Stimulated activated CD4-positive, alpha-beta T cell treated with anti-CD3 and anti-CD28 coated beads, TNF-alpha, amount 100 ng/mL, for 4 hours (primary cell): ENCODE results near the gene ATP13A3.

Experiments
- DNase-seq, 3 experiments: peaks; one replicate each; pipeline ENCODE4 v3.0.0-alpha.2; 2020; ENCODE audit warnings: low read depth in 3 of 3

Gene ATP13A3

DNA sequence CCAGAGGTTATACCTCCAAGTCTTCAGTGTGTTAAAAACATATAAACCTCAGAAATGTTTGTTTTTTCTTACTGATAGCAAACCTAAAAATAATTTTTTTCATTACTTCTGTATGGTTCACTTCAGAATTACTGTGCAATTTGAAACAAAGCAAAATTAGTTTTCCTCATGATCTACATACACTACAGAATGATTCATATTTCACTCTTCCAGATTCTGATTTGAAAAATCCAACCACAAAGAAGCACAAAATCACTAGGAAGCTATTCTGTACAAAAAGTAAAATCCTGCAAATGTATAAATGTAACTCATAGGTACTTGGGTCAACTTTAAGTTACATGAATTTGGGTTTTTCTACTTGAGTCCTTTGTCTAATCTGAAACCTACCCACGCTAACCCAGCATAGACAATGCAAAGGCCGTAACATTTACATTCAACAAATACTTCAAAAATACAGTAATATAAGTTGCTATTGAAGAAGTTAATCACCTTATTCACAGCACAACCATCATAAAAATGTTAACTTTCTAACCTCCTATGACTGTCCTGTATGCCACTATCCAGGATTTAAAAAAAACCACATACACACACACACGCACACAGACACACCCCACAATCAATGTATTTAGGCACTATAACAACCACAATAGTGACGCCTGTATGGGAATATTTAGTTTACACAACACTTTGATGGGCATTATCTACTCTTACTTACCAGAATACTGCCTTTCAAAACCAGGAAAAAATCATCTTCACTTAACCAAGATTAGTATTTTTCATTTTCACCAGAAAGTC, 11.5 kb downstream of the ATP13A3 start:
- DNase-seq, result no peak

DNA sequence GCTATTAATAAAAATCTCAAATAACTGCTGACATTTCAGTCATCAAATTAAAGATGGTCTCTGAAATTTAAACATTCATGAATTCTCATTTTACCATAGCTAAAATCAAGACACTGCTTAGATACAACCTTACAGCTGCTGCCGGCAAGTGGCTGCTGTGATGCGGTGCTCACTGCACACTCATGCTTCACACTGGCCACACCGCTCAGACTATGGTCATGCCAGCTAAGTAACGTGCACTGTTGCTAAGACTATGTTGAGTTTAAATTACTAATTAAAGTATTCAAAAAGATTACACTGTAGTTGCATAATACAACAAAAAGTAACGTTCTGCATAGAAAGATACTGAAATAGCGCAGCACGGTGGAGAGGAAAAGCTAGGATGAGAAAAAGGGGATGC, 12.1 kb downstream of the ATP13A3 start:
- DNase-seq, result no peak

- DNase-seq, result no peak
Measured at GRCh38 chr3:194472290-194472920, 14.4 kb downstream of the ATP13A3 start.

GRCh38 chr3:194471863-194472262, 14.9 kb downstream of the ATP13A3 start:
- no peak for DNase-seq

DNA sequence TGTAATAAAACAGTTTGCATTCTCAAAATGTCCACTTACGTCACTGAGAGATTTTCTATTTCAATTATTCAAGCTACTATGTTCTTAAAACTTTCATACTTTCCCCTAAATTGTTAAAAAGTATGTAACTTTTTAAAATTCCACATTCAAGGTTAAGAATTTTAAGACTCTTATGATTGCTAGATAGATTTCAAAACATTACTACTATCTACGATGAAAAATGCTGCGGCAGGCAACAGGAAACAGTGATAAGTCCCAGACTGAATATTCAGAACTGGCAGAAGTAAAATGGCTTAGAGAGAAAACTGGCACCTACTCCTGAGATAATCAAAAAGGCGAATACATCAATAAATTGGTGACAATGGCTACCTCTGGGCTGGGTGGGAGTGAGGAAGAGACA, 16.2 kb downstream of the ATP13A3 start:
- no peak for DNase-seq

- no peak for DNase-seq
Measured at GRCh38 chr3:194469977-194470376, 16.8 kb downstream of the ATP13A3 start.

GRCh38 chr3:194468086-194468485, 18.7 kb downstream of the ATP13A3 start:
- DNase-seq, result no peak

DNA sequence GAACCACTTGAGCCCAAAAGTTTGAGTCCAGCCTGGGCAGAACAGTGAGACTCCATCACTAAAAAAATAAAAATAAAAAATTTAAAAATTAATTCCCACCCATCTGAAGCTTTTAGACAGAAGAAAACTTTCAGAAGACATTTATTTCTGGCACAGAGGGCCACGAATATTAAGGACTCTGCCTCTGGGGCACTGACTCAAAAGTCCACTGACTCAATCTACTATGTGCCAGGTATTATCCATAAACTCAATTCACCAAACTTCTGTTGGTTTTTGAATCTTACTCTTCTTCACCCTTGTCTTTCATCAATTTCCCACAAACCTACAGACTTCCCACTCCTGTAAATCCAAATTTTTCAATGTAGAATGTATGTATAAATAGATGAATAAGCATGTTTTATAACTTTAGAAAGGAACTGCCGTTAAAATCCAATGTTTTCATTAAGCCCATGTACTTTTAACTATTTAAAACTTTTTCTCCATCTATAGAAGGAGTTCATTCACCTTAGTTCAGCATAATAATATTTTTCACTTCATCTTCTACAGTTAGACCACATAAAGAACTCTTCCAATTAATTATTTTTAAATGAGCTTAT, 19.9 kb downstream of the ATP13A3 start:
- no peak for DNase-seq

DNA sequence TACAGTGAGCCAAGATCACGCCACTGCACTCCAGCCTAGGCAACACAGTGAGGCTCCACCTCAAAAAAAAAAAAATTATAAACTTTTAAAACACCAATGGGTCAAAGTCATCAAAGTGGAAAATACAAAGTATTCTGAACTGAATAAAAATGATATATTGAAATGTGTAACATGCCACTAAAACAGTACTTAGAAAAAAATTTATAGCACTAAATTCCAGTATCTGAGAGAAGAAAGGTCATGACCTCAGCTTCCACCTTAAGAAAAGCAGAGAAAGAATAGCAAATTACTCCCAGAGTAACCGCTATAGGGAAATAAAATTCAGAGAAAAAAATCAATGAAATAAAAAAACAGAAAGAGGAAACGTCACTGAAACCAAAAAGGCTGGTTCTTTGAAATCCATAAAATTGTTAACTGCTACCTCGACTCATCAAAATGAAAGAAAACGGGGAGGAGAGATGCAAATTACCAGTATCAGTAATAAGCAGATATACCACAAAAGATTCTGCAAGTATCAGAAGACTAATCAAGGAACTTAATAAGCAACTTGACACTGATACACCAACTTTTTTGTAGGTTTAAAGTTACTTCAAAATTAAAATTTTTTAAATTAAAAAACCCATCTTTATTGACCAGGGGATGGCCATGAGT, 20.8 kb downstream of the ATP13A3 start:
- DNase-seq, result no peak

GRCh38 chr3:194465246-194465645, 21.6 kb downstream of the ATP13A3 start:
- no peak for DNase-seq

- DNase-seq, result no peak
Measured at GRCh38 chr3:194464692-194465091, 22.1 kb downstream of the ATP13A3 start.

GRCh38 chr3:194462936-194463335, 23.9 kb downstream of the ATP13A3 start:
- no peak for DNase-seq

DNA sequence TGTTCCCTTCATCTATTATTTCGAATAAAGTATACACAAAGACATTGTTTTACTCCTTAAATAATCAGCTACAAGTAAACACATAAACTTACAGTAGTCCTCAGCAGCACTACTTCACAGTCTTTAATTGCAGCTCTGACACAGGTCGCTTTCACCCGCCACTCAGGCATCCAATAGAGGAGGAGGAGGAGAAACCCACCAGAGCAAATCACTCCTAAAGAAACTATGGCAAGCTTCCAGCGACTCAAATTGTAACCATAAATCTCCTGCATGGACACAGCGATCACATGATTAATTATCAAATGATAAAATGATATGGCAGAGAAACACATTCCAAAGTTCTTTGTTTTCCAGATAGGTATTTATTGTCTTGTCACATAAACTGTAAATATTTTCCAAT, 26.2 kb downstream of the ATP13A3 start:
- no peak for DNase-seq

DNA sequence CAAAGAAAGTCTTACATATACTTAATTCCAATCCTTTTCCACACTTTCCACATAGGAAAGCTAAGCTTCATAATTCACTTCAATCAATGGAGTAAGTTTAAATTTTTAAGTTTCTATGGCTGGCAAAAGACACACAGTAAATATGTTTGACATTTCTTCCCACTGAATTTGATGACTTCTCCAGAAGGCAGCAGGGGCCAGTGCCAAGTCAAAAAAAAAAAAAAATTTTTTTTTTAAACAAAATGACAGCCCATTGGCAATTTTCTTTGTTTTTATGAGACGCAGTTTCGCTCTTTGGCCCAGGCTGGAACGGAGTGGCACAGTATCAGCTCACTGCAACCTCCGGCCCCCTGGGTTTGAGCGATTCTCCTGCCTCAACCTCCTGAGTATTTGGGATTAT, 28.7 kb downstream of the ATP13A3 start:
- DNase-seq, result no peak

DNA sequence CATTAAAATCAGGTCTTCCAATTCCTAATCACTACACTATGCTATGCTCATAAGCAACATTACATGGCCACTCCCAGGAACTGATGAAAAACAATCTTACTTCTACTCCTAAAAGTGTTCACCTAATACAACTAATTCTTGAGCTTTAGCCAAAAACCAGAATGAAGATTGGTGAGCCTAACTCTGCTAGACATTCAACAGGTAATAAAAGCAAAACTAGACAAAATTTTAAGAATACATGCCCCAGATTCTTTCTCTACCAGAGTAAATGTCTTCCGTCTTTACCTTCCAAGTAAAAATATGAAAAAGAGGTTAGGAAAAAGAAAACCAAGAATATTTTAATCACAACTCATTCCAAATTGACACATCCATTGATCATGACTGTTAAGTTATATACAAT, 31.3 kb downstream of the ATP13A3 start:
- DNase-seq, result no peak

DNA sequence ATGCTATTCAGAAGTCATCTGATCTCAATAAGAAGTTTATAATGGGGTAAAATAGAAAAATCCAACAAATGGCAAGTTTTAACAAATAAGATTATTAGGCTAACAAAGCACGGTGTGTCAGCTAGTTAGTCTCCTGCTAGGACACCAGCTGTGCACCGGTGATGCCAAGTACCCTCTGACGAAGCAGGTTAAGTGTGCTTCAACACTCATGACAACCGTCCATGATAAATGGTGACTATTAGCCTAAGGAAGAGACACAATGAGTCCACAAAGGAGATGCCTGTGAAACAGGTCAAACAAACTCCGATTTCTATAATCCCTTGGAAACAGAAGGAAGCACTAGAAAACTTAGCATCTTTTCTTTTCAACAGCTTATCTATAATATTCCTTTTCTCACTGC, 36.5 kb downstream of the ATP13A3 start:
- DNase-seq, result no peak

DNA sequence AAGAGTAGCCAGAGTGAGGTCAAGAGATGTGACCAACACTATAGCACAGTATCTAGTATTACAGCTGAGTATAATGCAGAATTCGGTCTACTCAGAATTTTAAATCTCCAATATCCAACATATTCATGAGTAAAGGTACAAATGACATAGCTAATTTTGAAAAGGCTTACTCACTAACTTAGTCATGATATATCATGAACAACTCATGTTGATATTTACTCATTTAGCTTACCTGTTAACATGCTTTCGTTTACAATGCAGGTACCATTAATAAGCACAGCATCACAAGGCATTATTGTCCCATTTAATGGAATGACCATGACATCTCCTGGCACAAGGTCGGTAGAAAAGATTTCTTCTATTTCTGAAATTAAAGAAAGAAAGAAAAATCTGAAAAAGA, 36.9 kb downstream of the ATP13A3 start:
- no peak for DNase-seq

- no peak for DNase-seq
Measured at GRCh38 chr3:194447657-194448056, 39.1 kb downstream of the ATP13A3 start.

DNA sequence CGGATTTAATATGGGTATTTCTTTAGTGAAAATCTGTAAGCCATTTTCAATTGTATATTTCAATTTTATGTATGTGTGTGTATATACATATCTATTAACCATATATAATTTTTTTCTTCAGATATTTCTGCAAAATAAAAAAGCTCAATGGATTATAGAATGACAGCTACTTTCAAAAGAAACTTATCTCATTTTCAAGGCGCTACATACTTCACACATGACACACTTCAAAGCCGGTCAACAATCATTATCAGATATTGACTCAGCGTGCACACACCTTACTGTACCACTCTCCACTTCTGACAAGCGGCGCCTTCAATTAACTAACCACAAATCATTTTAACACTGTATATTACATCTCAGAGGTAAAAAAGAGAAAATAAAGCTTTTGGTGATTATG, 39.6 kb downstream of the ATP13A3 start:
- DNase-seq, result no peak

- DNase-seq, result no peak
Measured at GRCh38 chr3:194446754-194447153, 40.0 kb downstream of the ATP13A3 start.

DNA sequence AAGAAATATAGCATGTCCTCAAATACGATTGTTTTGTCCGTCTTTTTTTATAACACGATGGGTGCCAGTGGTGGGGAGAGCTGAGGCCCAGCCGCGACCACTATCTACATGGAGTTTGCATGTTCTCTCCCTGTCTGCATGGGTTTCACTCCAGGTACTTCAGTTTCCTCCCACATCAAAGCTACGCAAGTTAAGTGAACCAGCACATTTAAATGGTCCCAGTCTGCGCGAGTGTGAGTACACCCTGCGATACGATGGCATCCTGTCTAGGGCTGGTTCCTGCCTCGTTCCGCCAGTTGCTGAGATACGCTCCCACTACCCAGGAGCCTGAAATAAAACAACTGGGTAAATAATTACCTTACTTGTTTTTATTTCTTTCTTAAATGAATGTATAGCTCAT, 40.6 kb downstream of the ATP13A3 start:
- DNase-seq, result no peak

DNA sequence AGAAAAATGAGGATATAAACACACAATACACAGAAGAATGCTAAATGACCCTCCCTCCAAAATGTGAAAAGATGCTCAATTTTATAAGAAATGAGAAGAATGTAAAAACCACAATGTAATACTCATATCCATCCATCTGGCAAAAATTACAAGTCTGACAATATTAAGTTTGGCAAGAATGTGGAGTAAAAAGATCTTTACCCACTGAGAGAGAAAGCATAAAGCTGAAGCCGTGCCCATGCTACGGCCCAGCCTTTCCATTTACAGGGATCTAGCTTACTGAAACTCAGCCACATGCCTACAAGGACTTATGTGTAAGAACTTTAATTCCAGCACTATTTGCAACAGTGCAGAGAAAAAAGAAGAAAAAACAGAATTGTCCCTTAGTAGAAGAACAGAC, 42.9 kb downstream of the ATP13A3 start:
- no peak for DNase-seq

GRCh38 chr3:194440756-194441155, 46.0 kb downstream of the ATP13A3 start:
- no peak for DNase-seq
